Colon (tissue), 2 donors: ENCODE data around the gene ZNF467.

Experiments used
- FAIRE-seq: peaks from 2 replicates; lab custom pipeline; 2012; peaks lifted over from hg19 to GRCh38; lab: Jason Lieb, UNC
- donor health status: control.
- donor health status: control.

ZNF467 gene

GRCh38 chr7:149748076-149748874 lies 25.1 kb downstream of the ZNF467 start:
- no peak for FAIRE-seq

GRCh38 chr7:149743476-149744255 lies 29.7 kb downstream of the ZNF467 start:
- FAIRE-seq = no peak

- no peak for FAIRE-seq
These were observed 31.2 kb downstream of the ZNF467 start for GRCh38 chr7:149742075-149742701.

GRCh38 chr7:149741629-149742028 lies 31.8 kb downstream of the ZNF467 start:
- no peak for FAIRE-seq

GRCh38 chr7:149736478-149737360 lies 36.7 kb downstream of the ZNF467 start:
- FAIRE-seq = no peak

GRCh38 chr7:149735779-149736477 lies 37.5 kb downstream of the ZNF467 start:
- FAIRE-seq = no peak

- no peak for FAIRE-seq
These were observed 38.2 kb downstream of the ZNF467 start for GRCh38 chr7:149735181-149735602.

- no peak for FAIRE-seq
These were observed 38.7 kb downstream of the ZNF467 start for GRCh38 chr7:149734791-149735075.

- FAIRE-seq = no peak
These were observed 39.2 kb downstream of the ZNF467 start for GRCh38 chr7:149733924-149734790.

- no peak for FAIRE-seq
These were observed 40.1 kb downstream of the ZNF467 start for GRCh38 chr7:149733131-149733923.

GRCh38 chr7:149732611-149733010 lies 40.8 kb downstream of the ZNF467 start:
- FAIRE-seq = no peak

GRCh38 chr7:149732111-149732561 lies 41.3 kb downstream of the ZNF467 start:
- FAIRE-seq = no peak

GRCh38 chr7:149731207-149731955 lies 42.0 kb downstream of the ZNF467 start:
- FAIRE-seq = no peak

GRCh38 chr7:149729983-149730801 lies 43.2 kb downstream of the ZNF467 start:
- FAIRE-seq = no peak

GRCh38 chr7:149729586-149729982 lies 43.8 kb downstream of the ZNF467 start:
- FAIRE-seq = no peak

- no peak for FAIRE-seq
These were observed 44.7 kb downstream of the ZNF467 start for GRCh38 chr7:149728491-149729375.
